Smooth muscle cell (in vitro differentiated cells): Measurements from ENCODE around the gene UBR7. TPM values are rescaled to one million over a fixed set of nuclear protein-coding genes. Genes with fewer than 3 reads are reported as not detected.
"Not testable (repeated sequence)": the region's sequence is repeated elsewhere in the genome, so short reads cannot be mapped to it uniquely, and the experiment has no call there.

Experiments used
- DNase-seq: peaks from one replicate; lab custom pipeline; 2025; ENCODE audit not compliant: unreplicated experiment; lab: John Stamatoyannopoulos, UW
- H2AFZ ChIP-seq: fragments of 200-600 bp; sonication (generic); 2 replicates; pipeline ENCODE4 v1.6.0; 2016; ENCODE audit warnings: antibody characterized with exemption, low read depth, mild to moderate bottlenecking
- H3F3A ChIP-seq: fragments of 200-600 bp; sonication (generic); 2 replicates; pipeline ENCODE4 v1.6.0; 2017; ENCODE audit warnings: antibody characterized with exemption, low read depth
- H3K27ac ChIP-seq: fragments of 200-600 bp; sonication (generic); 2 replicates; pipeline ENCODE4 v1.5.1; 2016; ENCODE audit warnings: low read depth, mild to moderate bottlenecking
- H3K27me3 ChIP-seq: fragments of 200-600 bp; sonication (generic); 2 replicates; pipeline ENCODE4 v1.6.1; 2016; ENCODE audit warnings: low read depth, mild to moderate bottlenecking
- H3K36me3 ChIP-seq: fragments of 200-600 bp; sonication (generic); 2 replicates; pipeline ENCODE4 v1.5.1; 2016; ENCODE audit warnings: low read depth
- H3K4me1 ChIP-seq: fragments of 200-600 bp; sonication (generic); 2 replicates; pipeline ENCODE4 v1.5.1; 2016; ENCODE audit warnings: low read depth
- H3K4me2 ChIP-seq: fragments of 200-600 bp; sonication (generic); 2 replicates; pipeline ENCODE4 v1.6.0; 2016; ENCODE audit warnings: mild to moderate bottlenecking
- H3K4me3 ChIP-seq: fragments of 200-600 bp; sonication (generic); 2 replicates; pipeline ENCODE4 v1.5.1; 2016; ENCODE audit warnings: mild to moderate bottlenecking
- H3K79me2 ChIP-seq: fragments of 200-600 bp; sonication (generic); 2 replicates; pipeline ENCODE4 v1.6.0; 2016; ENCODE audit warnings: low read depth, mild to moderate bottlenecking
- H3K9ac ChIP-seq: fragments of 200-600 bp; sonication (generic); 2 replicates; pipeline ENCODE4 v1.6.0; 2016; ENCODE audit warnings: low read depth
- H3K9me3 ChIP-seq: fragments of 200-600 bp; sonication (generic); replicated peaks from 2 replicates; pipeline ENCODE4 v1.5.1; 2016; ENCODE audit warnings: low read depth
- H4K20me1 ChIP-seq: fragments of 200-600 bp; sonication (generic); 2 replicates; pipeline ENCODE4 v1.6.0; 2016; ENCODE audit warnings: low read depth
- CTCF ChIP-seq: fragments of 200-600 bp; sonication (generic); IDR thresholded peaks from 2 replicates; pipeline ENCODE4 v1.5.1; 2017; ENCODE audit warnings: borderline replicate concordance, mild to moderate bottlenecking, antibody characterized with exemption; ENCODE audit not compliant: insufficient read depth, poor library complexity, severe bottlenecking
- WGBS: methylation state at CpG from one replicate; pipeline ENCODE4 v1.1.7; 2016; ENCODE audit warnings: low lambda C conversion rate; 5-methylcytosine and 5-hydroxymethylcytosine counted together
- polyA plus RNA-seq: library from polyadenylated mRNA; unstranded; fragments of >200 nt; fragmentation: Nextera tagmentation; extraction: Ambion mirVana; gene quantifications from 2 replicates; pipeline ENCODE4 v1.2.1, GENCODE V29; 2016
- total RNA-seq: library from RNA; depleted of rRNA; stranded (reverse); fragments of >200 nt; gene quantifications from 2 replicates; pipeline ENCODE4 v1.2.3, GENCODE V29; 2014

The UBR7 gene
- total and polyA plus RNA-seq, 2 experiments from 2014 or later = 8.0 to 12.8 TPM

- Histone ChIP-seq H3K9ac (no peak overlapping the region), H3F3A (no peaks in the 10 kb centered on the region)
- no peak for TF ChIP-seq CTCF
Measured at GRCh38 chr14:93228550-93228949, 21.5 kb downstream of the UBR7 start.

GRCh38 chr14:93230539-93230938, 23.5 kb downstream of the UBR7 start:
- H3K4me3 ChIP-seq = no peak overlapping the region
- no peak overlapping the region for H3K9ac ChIP-seq
- H3K4me1 ChIP-seq = no peaks in the 10 kb centered on the region
- H2AFZ ChIP-seq = no peak overlapping the region
- DNase-seq = no peak
- no peak for TF ChIP-seq CTCF
- no peaks in the 10 kb centered on the region for H3F3A ChIP-seq
- no peaks in the 10 kb centered on the region for H3K79me2 ChIP-seq
- no peaks in the 10 kb centered on the region for H4K20me1 ChIP-seq
- H3K27ac ChIP-seq = no peak overlapping the region
- no peak overlapping the region for H3K4me2 ChIP-seq
- no peaks in the 10 kb centered on the region for H3K9me3 ChIP-seq
- WGBS = 95% methylated on average over 16 of the region's 16 CpGs
- no peaks in the 10 kb centered on the region for H3K27me3 ChIP-seq
- no peaks in the 10 kb centered on the region for H3K36me3 ChIP-seq

More at GRCh38 chr14:93228550-93228949, 21.5 kb downstream of the UBR7 start:
- Histone ChIP-seq H4K20me1 (no peaks in the 10 kb centered on the region), H2AFZ (no peak overlapping the region), H3K27ac (no peak overlapping the region), H3K79me2 (no peaks in the 10 kb centered on the region), H3K4me3 (no peak overlapping the region), H3K36me3 (no peaks in the 10 kb centered on the region), H3K4me1 (no peaks in the 10 kb centered on the region), H3K27me3 (no peaks in the 10 kb centered on the region), H3K9me3 (no peaks in the 10 kb centered on the region), H3K4me2 (no peak overlapping the region)
- DNase-seq = no peak
- WGBS = 98% methylated on average over 8 of the region's 8 CpGs

- no peaks in the 10 kb centered on the region for H3K79me2 ChIP-seq
- H3K4me1 ChIP-seq = no peaks in the 10 kb centered on the region
- no peak overlapping the region for H3K4me2 ChIP-seq
- WGBS = 95% methylated on average over 38 of the region's 39 CpGs
- H3K27me3 ChIP-seq = no peaks in the 10 kb centered on the region
- DNase-seq = no peak
- H3K36me3 ChIP-seq = no peaks in the 10 kb centered on the region
- no peak overlapping the region for H3K27ac ChIP-seq
- no peak overlapping the region for H3K9ac ChIP-seq
- no peaks in the 10 kb centered on the region for H3K9me3 ChIP-seq
- H2AFZ ChIP-seq = no peak overlapping the region
- H3K4me3 ChIP-seq = no peak overlapping the region
- no peaks in the 10 kb centered on the region for H3F3A ChIP-seq
- no peak for TF ChIP-seq CTCF
- no peaks in the 10 kb centered on the region for H4K20me1 ChIP-seq
Measured at GRCh38 chr14:93231129-93231979, 24.3 kb downstream of the UBR7 start.

- no peak overlapping the region for H3K27ac ChIP-seq
- no peak overlapping the region for H3K4me3 ChIP-seq
- H4K20me1 ChIP-seq = no peaks in the 10 kb centered on the region
- no peaks in the 10 kb centered on the region for H3K79me2 ChIP-seq
- no peaks in the 10 kb centered on the region for H3K27me3 ChIP-seq
- H3K4me2 ChIP-seq = no peak overlapping the region
- no peaks in the 10 kb centered on the region for H3K4me1 ChIP-seq
- no peaks in the 10 kb centered on the region for H3F3A ChIP-seq
- DNase-seq = no peak
- no peak overlapping the region for H2AFZ ChIP-seq
- no peak overlapping the region for H3K9ac ChIP-seq
- TF ChIP-seq CTCF = no peak
- 98% methylated on average over 17 of the region's 17 CpGs for WGBS
- no peaks in the 10 kb centered on the region for H3K9me3 ChIP-seq
- H3K36me3 ChIP-seq = no peaks in the 10 kb centered on the region
Measured at GRCh38 chr14:93232159-93232558, 25.1 kb downstream of the UBR7 start.

GRCh38 chr14:93233078-93233477, 26.0 kb downstream of the UBR7 start:
- H3K27ac ChIP-seq = not testable (repeated sequence)

More at GRCh38 chr14:93233078-93233477, 26.0 kb downstream of the UBR7 start:
- not testable (repeated sequence) for H3F3A ChIP-seq, H3K4me1 ChIP-seq, H4K20me1 ChIP-seq, H2AFZ ChIP-seq, H3K36me3 ChIP-seq, H3K27me3 ChIP-seq, H3K9ac ChIP-seq, H3K4me2 ChIP-seq, H3K9me3 ChIP-seq, H3K79me2 ChIP-seq, H3K4me3 ChIP-seq, DNase-seq
- WGBS = 92% methylated on average over 5 of the region's 5 CpGs
